C4-2B (cell line): ENCODE measurements around the gene PAK5.

Experiments used
- H3K27ac ChIP-seq: fragments of 450-650 bp; 2 replicates; pipeline ENCODE4 v1.5.1; 2017
- CTCF ChIP-seq: fragments of 450-650 bp; conservative IDR thresholded peaks from 2 replicates; pipeline ENCODE4 v1.5.1; 2017; ENCODE audit warnings: mild to moderate bottlenecking
- ZFX ChIP-seq: fragments of 450-650 bp; IDR thresholded peaks from 2 replicates; pipeline ENCODE4 v1.6.1; 2017

PAK5 gene

GRCh38 chr20:9794831-9795230, 44.0 kb downstream of the PAK5 start:
- no peak for TF ChIP-seq ZFX
- TF ChIP-seq CTCF, result no peak
- H3K27ac ChIP-seq, result no peak overlapping the region

- H3K27ac ChIP-seq, result no peak overlapping the region
- no peak for TF ChIP-seq ZFX
- TF ChIP-seq CTCF, result no peak
Measured at GRCh38 chr20:9792674-9793073, 46.2 kb downstream of the PAK5 start.

GRCh38 chr20:9789131-9789530, 49.7 kb downstream of the PAK5 start:
- no peak for TF ChIP-seq ZFX
- TF ChIP-seq CTCF, result no peak
- no peak overlapping the region for H3K27ac ChIP-seq

- H3K27ac ChIP-seq, result no peak overlapping the region
- TF ChIP-seq ZFX (no peak), CTCF (no peak)
Measured at GRCh38 chr20:9775176-9775575, 63.7 kb downstream of the PAK5 start.

- TF ChIP-seq CTCF (no peak), ZFX (no peak)
- no peak overlapping the region for H3K27ac ChIP-seq
Measured at GRCh38 chr20:9769954-9770353, 68.9 kb downstream of the PAK5 start.

- TF ChIP-seq ZFX (no peak), CTCF (no peak)
- H3K27ac ChIP-seq, result no peak overlapping the region
Measured at GRCh38 chr20:9761476-9761875, 77.4 kb downstream of the PAK5 start.

GRCh38 chr20:9759392-9759791, 79.5 kb downstream of the PAK5 start:
- no peak overlapping the region for H3K27ac ChIP-seq
- TF ChIP-seq ZFX (no peak), CTCF (no peak)
